NCI-H510A treated with DMSO at 0.1 percent for 48 hours (cell line): ENCODE results near the gene MED25.
A peak's percentile ranks its signal among the peaks of the same experiment; 100 is the strongest.

Experiments used
- DNase-seq: peaks from one replicate; lab custom pipeline; 2025; lab: John Stamatoyannopoulos, UW

Gene MED25

GRCh38 chr19:49844138-49845095, 26.3 kb downstream of the MED25 start:
- DNase-seq = no peak

GRCh38 chr19:49845414-49845813, 27.3 kb downstream of the MED25 start:
- no peak for DNase-seq

GRCh38 chr19:49846408-49846807, 28.3 kb downstream of the MED25 start:
- no peak for DNase-seq

- DNase-seq = no peak
These were observed 29.9 kb downstream of the MED25 start for GRCh38 chr19:49847731-49848696.

- DNase-seq = no peak
These were observed 30.8 kb downstream of the MED25 start for GRCh38 chr19:49848938-49849337.

GRCh38 chr19:49849433-49850220, 31.5 kb downstream of the MED25 start:
- no peak for DNase-seq

- DNase-seq = no peak
These were observed 32.1 kb downstream of the MED25 start for GRCh38 chr19:49850221-49850486.

- peak; percentile 76 for DNase-seq
These were observed 32.6 kb downstream of the MED25 start, which contains the start of gene PTOV1 for GRCh38 chr19:49850487-49851342. Gene PTOV1, plus strand, starts transcription at chr19:49851159.

- peak; percentile 64 for DNase-seq
These were observed 33.6 kb downstream of the MED25 start for GRCh38 chr19:49851456-49852259.

- no peak for DNase-seq
These were observed 34.6 kb downstream of the MED25 start for GRCh38 chr19:49852631-49853126.

GRCh38 chr19:49853852-49854377, 35.8 kb downstream of the MED25 start:
- DNase-seq = no peak

- DNase-seq = no peak
These were observed 36.5 kb downstream of the MED25 start for GRCh38 chr19:49854378-49855263.

- no peak for DNase-seq
These were observed 37.2 kb downstream of the MED25 start for GRCh38 chr19:49855277-49855675.

GRCh38 chr19:49855676-49856573, 37.8 kb downstream of the MED25 start:
- no peak for DNase-seq

GRCh38 chr19:49856574-49857021, 38.5 kb downstream of the MED25 start:
- DNase-seq = no peak

GRCh38 chr19:49857061-49857837, 39.2 kb downstream of the MED25 start:
- no peak for DNase-seq

- DNase-seq = no peak
These were observed 39.7 kb downstream of the MED25 start for GRCh38 chr19:49857838-49858087.
